ENCODE results near the gene MKNK1. TPM values are rescaled to one million over a fixed set of nuclear protein-coding genes. Genes with fewer than 3 reads are reported as not detected.

Gene MKNK1
- total RNA-seq, 2 donors from 2014 or later = 19.9 to 28.5 TPM

- H3K4me1 Mint-ChIP-seq = peaks cover 6% of the 10 kb centered on the region
- peak; percentile 67 for DNase-seq
- Histone ChIP-seq H3K36me3 (ENCODE audit: control insufficient read depth, insufficient read depth, low read length) (no peaks in the 10 kb centered on the region), H3K27me3 (ENCODE audit: control insufficient read depth, insufficient read depth, low read length, poor library complexity, severe bottlenecking) (peaks cover 47% of the 10 kb centered on the region), H3K9ac (ENCODE audit: extremely low read depth, low read length, poor library complexity, severe bottlenecking) (no peak overlapping the region), H3K27ac (ENCODE audit: low read depth, low read length) (no peak overlapping the region), H3K9me3 (ENCODE audit: control insufficient read depth, low read length) (no peaks in the 10 kb centered on the region), H3K4me1 (ENCODE audit: control insufficient read depth, insufficient read depth, low read length) (peaks cover 2% of the 10 kb centered on the region), H3K4me3 (ENCODE audit: low read length) (no peak overlapping the region)
- no peaks in the 10 kb centered on the region for H3K9me3 Mint-ChIP-seq
- H3K27me3 Mint-ChIP-seq (ENCODE audit: insufficient read depth) = peaks cover 76% of the 10 kb centered on the region
- WGBS, 2 experiments (ENCODE audit: insufficient coverage in 1 of 2, insufficient read length in 1 of 2) = 79 to 82% methylated on average over 11 to 22 of the region's 22 CpGs
- no peaks in the 10 kb centered on the region for H3K36me3 Mint-ChIP-seq (ENCODE audit: low read depth)
- TF ChIP-seq CTCF (conservative IDR thresholded peaks at IDR 0.05) = peak; percentile 74
- H3K4me3 Mint-ChIP-seq = no peak overlapping the region
- H3K27ac Mint-ChIP-seq = no peak overlapping the region
Measured at GRCh38 chr1:46547481-46548383, 56.3 kb downstream of the MKNK1 start.

GRCh38 chr1:46546210-46546609, 57.9 kb downstream of the MKNK1 start:
- no peaks in the 10 kb centered on the region for H3K9me3 Mint-ChIP-seq
- Histone ChIP-seq H3K27me3 (ENCODE audit: control insufficient read depth, insufficient read depth, low read length, poor library complexity, severe bottlenecking) (peaks cover 63% of the 10 kb centered on the region), H3K27ac (ENCODE audit: low read depth, low read length) (no peak overlapping the region), H3K36me3 (ENCODE audit: control insufficient read depth, insufficient read depth, low read length) (no peaks in the 10 kb centered on the region), H3K9ac (ENCODE audit: extremely low read depth, low read length, poor library complexity, severe bottlenecking) (no peak overlapping the region), H3K4me3 (ENCODE audit: low read length) (no peak overlapping the region), H3K9me3 (ENCODE audit: control insufficient read depth, low read length) (no peaks in the 10 kb centered on the region), H3K4me1 (ENCODE audit: control insufficient read depth, insufficient read depth, low read length) (peaks cover 2% of the 10 kb centered on the region)
- WGBS, 2 experiments (ENCODE audit: insufficient coverage in 1 of 2, insufficient read length in 1 of 2) = 70 to 88% methylated on average over 2 to 5 of the region's 5 CpGs
- peaks cover 85% of the 10 kb centered on the region for H3K27me3 Mint-ChIP-seq (ENCODE audit: insufficient read depth)
- no peak overlapping the region for H3K27ac Mint-ChIP-seq
- no peak for DNase-seq
- H3K36me3 Mint-ChIP-seq (ENCODE audit: low read depth) = no peaks in the 10 kb centered on the region
- H3K4me1 Mint-ChIP-seq = peaks cover 6% of the 10 kb centered on the region
- no peak overlapping the region for H3K4me3 Mint-ChIP-seq
- no peak for TF ChIP-seq CTCF (conservative IDR thresholded peaks at IDR 0.05)

- Histone ChIP-seq H3K9me3 (ENCODE audit: control insufficient read depth, low read length) (no peaks in the 10 kb centered on the region), H3K27ac (ENCODE audit: low read depth, low read length) (no peak overlapping the region), H3K4me3 (ENCODE audit: low read length) (no peak overlapping the region), H3K27me3 (ENCODE audit: control insufficient read depth, insufficient read depth, low read length, poor library complexity, severe bottlenecking) (peaks cover 67% of the 10 kb centered on the region), H3K36me3 (ENCODE audit: control insufficient read depth, insufficient read depth, low read length) (no peaks in the 10 kb centered on the region), H3K4me1 (ENCODE audit: control insufficient read depth, insufficient read depth, low read length) (peaks cover 2% of the 10 kb centered on the region), H3K9ac (ENCODE audit: extremely low read depth, low read length, poor library complexity, severe bottlenecking) (no peak overlapping the region)
- Mint-ChIP-seq H3K9me3 (no peaks in the 10 kb centered on the region), H3K27ac (no peak overlapping the region), H3K36me3 (ENCODE audit: low read depth) (no peaks in the 10 kb centered on the region), H3K4me3 (no peak overlapping the region), H3K27me3 (ENCODE audit: insufficient read depth) (peaks cover 85% of the 10 kb centered on the region), H3K4me1 (peaks cover 6% of the 10 kb centered on the region)
- no peak for TF ChIP-seq CTCF (conservative IDR thresholded peaks at IDR 0.05)
- WGBS, 2 experiments (ENCODE audit: insufficient coverage in 1 of 2, insufficient read length in 1 of 2) = 60 to 84% methylated on average over 1 to 3 of the region's 3 CpGs
- DNase-seq = no peak
Measured at GRCh38 chr1:46545784-46546183, 58.3 kb downstream of the MKNK1 start.
